GM12872 (cell line): Measurements from ENCODE around the gene HECW1.

ENCODE experiments used
- CTCF ChIP-seq: IDR thresholded peaks from 3 replicates; pipeline ENCODE4 v1.5.1; 2011; ENCODE audit warnings: low read depth, mild to moderate bottlenecking, low read length, moderate library complexity; ENCODE audit not compliant: insufficient read depth

Gene HECW1

GRCh38 chr7:43569424-43569823, 457.0 kb downstream of the HECW1 start:
- TF ChIP-seq CTCF = no peak

DNA sequence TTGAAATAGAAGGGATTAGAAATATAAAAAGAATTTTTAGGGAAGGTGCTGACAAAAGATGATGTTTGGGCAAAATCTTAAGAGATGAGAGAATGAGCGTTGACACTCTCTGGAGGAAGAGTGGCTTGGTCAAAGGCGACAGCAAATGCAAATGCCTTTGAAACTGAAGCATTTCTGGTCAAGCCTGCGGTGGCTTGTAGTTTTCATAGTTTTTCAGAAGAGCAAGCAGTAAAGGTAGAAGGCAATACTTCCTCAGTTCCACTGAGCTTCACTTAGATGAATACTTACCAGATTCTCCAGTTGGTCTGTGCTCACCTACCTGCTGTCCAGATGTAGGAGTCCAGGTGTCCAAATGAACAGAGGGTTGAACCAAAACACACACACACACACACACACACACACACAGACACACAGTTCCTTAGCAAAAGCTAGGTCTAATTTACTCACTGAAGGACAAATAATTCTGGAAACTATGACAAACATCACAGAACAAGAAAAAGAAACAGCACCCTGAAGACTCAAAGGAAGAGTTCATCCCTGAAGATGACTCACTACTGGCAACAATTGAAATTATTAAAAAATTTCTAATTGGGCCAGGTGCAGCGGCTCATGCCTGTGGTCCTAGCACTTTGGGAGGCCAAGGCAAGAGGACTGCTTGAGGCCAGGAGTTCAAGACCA, 458.4 kb downstream of the HECW1 start:
- no peak for TF ChIP-seq CTCF

- TF ChIP-seq CTCF = no peak
These were observed 460.1 kb downstream of the HECW1 start for GRCh38 chr7:43572516-43573049.

- no peak for TF ChIP-seq CTCF
These were observed 463.1 kb downstream of the HECW1 start for GRCh38 chr7:43575506-43575905.

DNA sequence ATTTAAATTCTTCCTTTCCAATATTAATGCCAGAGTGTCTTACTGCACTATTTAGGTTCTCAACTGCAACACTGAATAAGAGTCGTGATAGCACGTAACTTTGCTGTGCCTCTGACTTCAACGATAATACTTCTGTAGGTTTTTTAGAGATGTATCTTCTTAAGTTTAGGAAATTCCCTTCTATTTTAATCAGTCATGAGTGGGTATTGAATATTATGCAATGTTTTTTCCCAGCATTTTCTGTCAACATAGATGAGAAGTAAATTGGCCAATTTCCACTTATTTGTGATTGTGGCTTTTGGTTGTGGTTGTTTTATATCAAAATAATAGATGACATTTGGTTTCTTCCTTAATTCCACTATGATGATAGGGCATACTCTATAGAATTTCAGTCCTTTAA, 463.8 kb downstream of the HECW1 start:
- TF ChIP-seq CTCF = no peak

- TF ChIP-seq CTCF = no peak
These were observed 465.1 kb downstream of the HECW1 start for GRCh38 chr7:43577485-43577951.

GRCh38 chr7:43582503-43583423, 470.3 kb downstream of the HECW1 start, which contains the start of gene STK17A:
STK17A (plus strand) TSS chr7:43583108; CDS start chr7:43583244, 136 bp downstream.
- TF ChIP-seq CTCF = peak; percentile 99
